ENCODE data around the gene GPD1.

DNA sequence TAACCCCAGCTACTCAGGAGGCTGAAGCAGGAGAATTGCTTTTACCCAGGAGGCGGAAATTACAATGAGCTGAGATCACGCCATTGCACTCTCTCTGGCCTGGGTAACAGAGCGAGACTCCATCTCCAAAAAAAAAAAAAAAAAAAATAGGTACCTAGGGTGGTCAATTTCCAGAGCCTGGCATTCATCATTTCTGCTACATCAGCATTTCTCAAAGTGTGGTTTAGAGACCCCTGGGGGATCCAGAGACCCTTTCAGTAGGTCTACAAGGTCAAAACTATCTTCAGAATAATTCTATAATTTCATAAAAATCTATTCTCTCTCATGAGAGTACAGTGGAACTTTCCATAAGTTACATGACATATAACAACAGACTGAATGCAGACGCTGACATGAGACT lies 43.5 kb downstream of the GPD1 start:
- TF ChIP-seq POLR2A (IDR thresholded peaks at IDR 0.05; ENCODE audit: extremely low read depth, insufficient read length), result no peak
- TF ChIP-seq CTCF (IDR thresholded peaks at IDR 0.05; ENCODE audit: low read depth, low read length), result no peak
- no peak for TF ChIP-seq MYC (IDR thresholded peaks at IDR 0.05; ENCODE audit: low read depth, low read length)

Measured in NB4 (cell line).